Measurements from ENCODE around the gene PKDREJ. TPM values are rescaled to one million over a fixed set of nuclear protein-coding genes. Genes with fewer than 3 reads are reported as not detected.

PKDREJ gene
- total RNA-seq, 4 donors from 2014 or later, result 0.27 TPM; not detected in 3

- Histone ChIP-seq H3K4me1 (peaks cover 16 to 22% (median 17%) of the 10 kb centered on the region in 4 donors), H3K36me3 (peaks cover 0 to 15% (median 6%) of the 10 kb centered on the region in 4 donors), H3K27me3 (no peaks in the 10 kb centered on the region), H3K4me3 (no peak overlapping the region), H3K27ac (no peak overlapping the region), H3K9me3 (no peaks in the 10 kb centered on the region)
- TF ChIP-seq, protein P1, sequence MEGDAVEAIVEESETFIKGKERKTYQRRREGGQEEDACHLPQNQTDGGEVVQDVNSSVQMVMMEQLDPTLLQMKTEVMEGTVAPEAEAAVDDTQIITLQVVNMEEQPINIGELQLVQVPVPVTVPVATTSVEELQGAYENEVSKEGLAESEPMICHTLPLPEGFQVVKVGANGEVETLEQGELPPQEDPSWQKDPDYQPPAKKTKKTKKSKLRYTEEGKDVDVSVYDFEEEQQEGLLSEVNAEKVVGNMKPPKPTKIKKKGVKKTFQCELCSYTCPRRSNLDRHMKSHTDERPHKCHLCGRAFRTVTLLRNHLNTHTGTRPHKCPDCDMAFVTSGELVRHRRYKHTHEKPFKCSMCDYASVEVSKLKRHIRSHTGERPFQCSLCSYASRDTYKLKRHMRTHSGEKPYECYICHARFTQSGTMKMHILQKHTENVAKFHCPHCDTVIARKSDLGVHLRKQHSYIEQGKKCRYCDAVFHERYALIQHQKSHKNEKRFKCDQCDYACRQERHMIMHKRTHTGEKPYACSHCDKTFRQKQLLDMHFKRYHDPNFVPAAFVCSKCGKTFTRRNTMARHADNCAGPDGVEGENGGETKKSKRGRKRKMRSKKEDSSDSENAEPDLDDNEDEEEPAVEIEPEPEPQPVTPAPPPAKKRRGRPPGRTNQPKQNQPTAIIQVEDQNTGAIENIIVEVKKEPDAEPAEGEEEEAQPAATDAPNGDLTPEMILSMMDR (IDR thresholded peaks at IDR 0.05), result no peak
- TF ChIP-seq POLR2AphosphoS5 (IDR thresholded peaks at IDR 0.05), result peak in 1 of 3 donors; percentile 32
- in situ Hi-C loops (cut with MboI; ENCODE audit: low pct_ligation_motif_present in 1 of 4, low pct_unique_long_range_greater_than_20kb in 1 of 4, low sequenced_read_pairs in 3 of 4), result loop anchor here in 1 of 4 donors (10.0 kb wide), 1 partner anchor 150 kb away; no protein-coding TSS in a partner anchor
- DNase-seq, result no peak
- intact Hi-C loops (cut with DNase I; ENCODE audit: low total_unique reads), result no loop called here
- WGBS, 2 donors (ENCODE audit: low coverage in 1 of 2), result 90% methylated on average over 2 of the region's 2 CpGs; no CpG with 5 or more reads in 1 of the 2 donors
These were observed 31.6 kb upstream of the PKDREJ start for GRCh38 chr22:46294784-46295183.

- peak in 1 of 3 donors; percentile 36 for TF ChIP-seq POLR2AphosphoS5 (IDR thresholded peaks at IDR 0.05)
- TF ChIP-seq, protein P1 (IDR thresholded peaks at IDR 0.05), result no peak
- 91% methylated on average over 11 of the region's 11 CpGs; no CpG with 5 or more reads in 1 of the 2 donors for WGBS, 2 donors (ENCODE audit: low coverage in 1 of 2)
- Histone ChIP-seq H3K4me1 (peaks cover 16 to 22% (median 17%) of the 10 kb centered on the region in 4 donors), H3K27ac (peak overlapping the region in 2 of 4 donors; percentile 3 to 39), H3K27me3 (no peaks in the 10 kb centered on the region), H3K4me3 (no peak overlapping the region), H3K36me3 (peaks cover 0 to 15% (median 6%) of the 10 kb centered on the region in 4 donors), H3K9me3 (no peaks in the 10 kb centered on the region)
- intact Hi-C loops (cut with DNase I; ENCODE audit: low total_unique reads), result no loop called here
- in situ Hi-C loops (cut with MboI; ENCODE audit: low pct_ligation_motif_present in 1 of 4, low pct_unique_long_range_greater_than_20kb in 1 of 4, low sequenced_read_pairs in 3 of 4), result loop anchor here in 1 of 4 donors (10.0 kb wide), 1 partner anchor 149 kb away; no protein-coding TSS in a partner anchor
- peak; percentile 45 for DNase-seq
These were observed 30.6 kb upstream of the PKDREJ start for GRCh38 chr22:46293577-46294260.

GRCh38 chr22:46292732-46293131 is 29.6 kb upstream of the PKDREJ start:
- TF ChIP-seq EP300 (IDR thresholded peaks at IDR 0.05; ENCODE audit: low read depth), result no peak
- TF ChIP-seq, protein P1 (IDR thresholded peaks at IDR 0.05), result no peak
- TF ChIP-seq POLR2A (IDR thresholded peaks at IDR 0.05), result no peak
- no peak for TF ChIP-seq POLR2AphosphoS5 (IDR thresholded peaks at IDR 0.05)
- Histone ChIP-seq H3K4me1 (peaks cover 15 to 20% (median 17%) of the 10 kb centered on the region in 4 donors), H3K4me3 (no peak overlapping the region), H3K36me3 (peaks cover 0 to 15% (median 6%) of the 10 kb centered on the region in 4 donors), H3K9me3 (no peaks in the 10 kb centered on the region), H3K27ac (peak overlapping the region in 2 of 4 donors; percentile 33 to 39), H3K27me3 (no peaks in the 10 kb centered on the region)
- in situ Hi-C loops (cut with MboI; ENCODE audit: low pct_ligation_motif_present in 1 of 4, low pct_unique_long_range_greater_than_20kb in 1 of 4, low sequenced_read_pairs in 3 of 4) (loop anchor here in 1 of 4 donors (10.0 kb wide), 1 partner anchor 148 kb away; no protein-coding TSS in a partner anchor), intact Hi-C loops (cut with DNase I; ENCODE audit: low total_unique reads) (no loop called here)
- WGBS, 2 donors (ENCODE audit: low coverage in 1 of 2), result 91% methylated on average over 13 of the region's 14 CpGs; no CpG with 5 or more reads in 1 of the 2 donors
- DNase-seq, result peak; percentile 32

GRCh38 chr22:46292173-46292572 is 29.0 kb upstream of the PKDREJ start:
- H3K4me3 ChIP-seq, result no peak overlapping the region
- H3K4me1 ChIP-seq, result peaks cover 10 to 19% (median 14%) of the 10 kb centered on the region in 4 donors
- TF ChIP-seq, protein P1 (IDR thresholded peaks at IDR 0.05), result no peak
- TF ChIP-seq POLR2A (IDR thresholded peaks at IDR 0.05) (no peak), EP300 (IDR thresholded peaks at IDR 0.05; ENCODE audit: low read depth) (no peak)
- intact Hi-C loops (cut with DNase I; ENCODE audit: low total_unique reads) (no loop called here), in situ Hi-C loops (cut with MboI; ENCODE audit: low pct_ligation_motif_present in 1 of 4, low pct_unique_long_range_greater_than_20kb in 1 of 4, low sequenced_read_pairs in 3 of 4) (loop anchor here in 1 of 4 donors (10.0 kb wide), 1 partner anchor 147 kb away; no protein-coding TSS in a partner anchor)
- H3K27me3 ChIP-seq, result no peaks in the 10 kb centered on the region
- WGBS, 2 donors (ENCODE audit: low coverage in 1 of 2), result 92% methylated on average over 3 of the region's 3 CpGs; no CpG with 5 or more reads in 1 of the 2 donors
- no peak for DNase-seq
- H3K9me3 ChIP-seq, result no peaks in the 10 kb centered on the region
- peaks cover 0 to 15% (median 6%) of the 10 kb centered on the region in 4 donors for H3K36me3 ChIP-seq
- H3K27ac ChIP-seq, result peak overlapping the region in 2 of 4 donors; percentile 33 to 39
